A673 (cell line): ENCODE data around the gene RECQL5.

ENCODE experiments used
- CTCF ChIP-seq: fragments of 300-800, 200-600 bp; sonication (generic); conservative IDR thresholded peaks from 2 replicates; pipeline ENCODE4 v1.5.1; 2017; ENCODE audit warnings: low read depth, mild to moderate bottlenecking, antibody characterized with exemption, low read length, moderate library complexity, mixed read lengths
- EZH2 ChIP-seq: fragments of 200-600 bp; sonication (generic); IDR thresholded peaks from 2 replicates; pipeline ENCODE4 v1.6.1; 2017; ENCODE audit warnings: borderline replicate concordance, low read depth, mild to moderate bottlenecking, mixed read lengths, antibody characterized with exemption, low read length; ENCODE audit not compliant: poor library complexity, severe bottlenecking

DNA sequence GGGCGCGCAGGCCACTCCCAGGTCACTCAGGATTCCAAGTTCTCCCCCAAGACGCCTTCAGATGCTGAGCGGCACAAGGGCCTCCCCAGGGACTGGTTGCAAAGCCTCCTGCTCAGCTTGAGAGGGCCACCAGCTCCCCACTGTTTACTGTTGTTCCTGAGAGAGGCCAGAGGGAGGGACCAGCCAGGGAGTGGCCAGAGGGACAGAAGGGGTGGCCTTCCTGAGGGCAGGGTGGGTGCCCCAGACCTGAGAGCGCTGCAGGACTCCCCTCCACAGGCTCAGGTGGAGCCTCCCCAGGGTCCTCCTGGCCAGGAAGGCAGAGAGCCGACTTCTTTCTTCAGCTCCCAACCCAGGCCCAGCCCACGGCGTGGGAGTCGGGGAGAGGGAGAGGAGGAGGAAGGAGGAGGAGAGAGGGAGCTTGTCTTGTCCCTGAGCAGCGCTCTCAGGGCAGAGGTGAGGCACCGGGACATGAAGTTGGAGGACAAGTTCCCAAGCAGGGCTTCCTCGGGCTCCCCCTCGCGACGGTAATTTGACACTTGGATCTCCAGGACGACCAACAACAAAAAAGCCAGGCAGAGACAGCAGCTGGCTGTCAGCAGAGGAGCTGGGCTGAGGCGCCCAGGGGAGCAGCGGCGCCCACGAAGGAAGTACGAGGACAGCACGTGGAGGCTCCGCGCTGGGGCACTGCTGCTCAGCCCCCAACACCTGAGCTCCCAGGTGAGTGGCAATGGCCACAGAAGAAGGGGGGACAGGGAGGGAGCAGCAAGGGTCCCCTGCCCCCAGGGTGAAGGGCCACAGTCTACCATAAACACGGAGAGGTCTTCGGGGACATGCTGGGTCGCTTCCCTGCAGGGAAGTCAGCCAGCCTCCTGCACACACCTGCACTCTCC lies 33.2 kb downstream of the RECQL5 start:
- no peak for TF ChIP-seq EZH2
- TF ChIP-seq CTCF: peak; percentile 79
